ENCODE data around the gene RTEL1. TPM values are rescaled to one million over a fixed set of nuclear protein-coding genes. Genes with fewer than 3 reads are reported as not detected.

The RTEL1 gene
- total RNA-seq, 6 experiments from 2014 or later = 9.6 to 16.3 (median 12.4) TPM

DNA sequence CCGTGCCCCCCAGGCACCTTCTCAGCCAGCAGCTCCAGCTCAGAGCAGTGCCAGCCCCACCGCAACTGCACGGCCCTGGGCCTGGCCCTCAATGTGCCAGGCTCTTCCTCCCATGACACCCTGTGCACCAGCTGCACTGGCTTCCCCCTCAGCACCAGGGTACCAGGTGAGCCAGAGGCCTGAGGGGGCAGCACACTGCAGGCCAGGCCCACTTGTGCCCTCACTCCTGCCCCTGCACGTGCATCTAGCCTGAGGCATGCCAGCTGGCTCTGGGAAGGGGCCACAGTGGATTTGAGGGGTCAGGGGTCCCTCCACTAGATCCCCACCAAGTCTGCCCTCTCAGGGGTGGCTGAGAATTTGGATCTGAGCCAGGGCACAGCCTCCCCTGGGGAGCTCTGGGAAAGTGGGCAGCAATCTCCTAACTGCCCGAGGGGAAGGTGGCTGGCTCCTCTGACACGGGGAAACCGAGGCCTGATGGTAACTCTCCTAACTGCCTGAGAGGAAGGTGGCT is 39.3 kb downstream of the RTEL1 start:
- no peak overlapping the region for H3K27ac ChIP-seq
- H3K4me1 ChIP-seq = peaks cover 0 to 14% (median 5%) of the 10 kb centered on the region in 4 donors
- no peaks in the 10 kb centered on the region for H3K9me3 ChIP-seq
- no peak overlapping the region for H3K4me3 ChIP-seq
- H3K27me3 ChIP-seq = no peaks in the 10 kb centered on the region
- H3K36me3 ChIP-seq = no peaks in the 10 kb centered on the region
- intact Hi-C loops (cut with DNase I) = no loop called here
- WGBS (ENCODE audit: insufficient coverage, low coverage, low lambda C conversion rate, missing lambda C conversion rate) = 0% methylated on average over 1 of the region's 7 CpGs
- TF ChIP-seq POLR2A (IDR thresholded peaks at IDR 0.05) = no peak
- TF ChIP-seq, protein P1, sequence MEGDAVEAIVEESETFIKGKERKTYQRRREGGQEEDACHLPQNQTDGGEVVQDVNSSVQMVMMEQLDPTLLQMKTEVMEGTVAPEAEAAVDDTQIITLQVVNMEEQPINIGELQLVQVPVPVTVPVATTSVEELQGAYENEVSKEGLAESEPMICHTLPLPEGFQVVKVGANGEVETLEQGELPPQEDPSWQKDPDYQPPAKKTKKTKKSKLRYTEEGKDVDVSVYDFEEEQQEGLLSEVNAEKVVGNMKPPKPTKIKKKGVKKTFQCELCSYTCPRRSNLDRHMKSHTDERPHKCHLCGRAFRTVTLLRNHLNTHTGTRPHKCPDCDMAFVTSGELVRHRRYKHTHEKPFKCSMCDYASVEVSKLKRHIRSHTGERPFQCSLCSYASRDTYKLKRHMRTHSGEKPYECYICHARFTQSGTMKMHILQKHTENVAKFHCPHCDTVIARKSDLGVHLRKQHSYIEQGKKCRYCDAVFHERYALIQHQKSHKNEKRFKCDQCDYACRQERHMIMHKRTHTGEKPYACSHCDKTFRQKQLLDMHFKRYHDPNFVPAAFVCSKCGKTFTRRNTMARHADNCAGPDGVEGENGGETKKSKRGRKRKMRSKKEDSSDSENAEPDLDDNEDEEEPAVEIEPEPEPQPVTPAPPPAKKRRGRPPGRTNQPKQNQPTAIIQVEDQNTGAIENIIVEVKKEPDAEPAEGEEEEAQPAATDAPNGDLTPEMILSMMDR (IDR thresholded peaks at IDR 0.05) = no peak
- DNase-seq (peak; percentile 22 to 56 (median 50)), ATAC-seq (peak; percentile 1 to 11 (median 3))

DNA sequence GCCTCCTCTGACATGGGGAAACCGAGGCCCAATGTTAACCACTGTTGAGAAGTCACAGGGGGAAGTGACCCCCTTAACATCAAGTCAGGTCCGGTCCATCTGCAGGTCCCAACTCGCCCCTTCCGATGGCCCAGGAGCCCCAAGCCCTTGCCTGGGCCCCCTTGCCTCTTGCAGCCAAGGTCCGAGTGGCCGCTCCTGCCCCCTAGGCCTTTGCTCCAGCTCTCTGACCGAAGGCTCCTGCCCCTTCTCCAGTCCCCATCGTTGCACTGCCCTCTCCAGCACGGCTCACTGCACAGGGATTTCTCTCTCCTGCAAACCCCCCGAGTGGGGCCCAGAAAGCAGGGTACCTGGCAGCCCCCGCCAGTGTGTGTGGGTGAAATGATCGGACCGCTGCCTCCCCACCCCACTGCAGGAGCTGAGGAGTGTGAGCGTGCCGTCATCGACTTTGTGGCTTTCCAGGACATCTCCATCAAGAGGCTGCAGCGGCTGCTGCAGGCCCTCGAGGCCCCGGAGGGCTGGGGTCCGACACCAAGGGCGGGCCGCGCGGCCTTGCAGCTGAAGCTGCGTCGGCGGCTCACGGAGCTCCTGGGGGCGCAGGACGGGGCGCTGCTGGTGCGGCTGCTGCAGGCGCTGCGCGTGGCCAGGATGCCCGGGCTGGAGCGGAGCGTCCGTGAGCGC is 39.9 kb downstream of the RTEL1 start:
- no peaks in the 10 kb centered on the region for H3K36me3 ChIP-seq
- intact Hi-C loops (cut with DNase I) = no loop called here
- H3K4me1 ChIP-seq = peaks cover 0 to 14% (median 5%) of the 10 kb centered on the region in 4 donors
- no peak overlapping the region for H3K27ac ChIP-seq
- no peaks in the 10 kb centered on the region for H3K9me3 ChIP-seq
- TF ChIP-seq, protein P1 (IDR thresholded peaks at IDR 0.05) = no peak
- peak; percentile 26 to 47 (median 46) for DNase-seq
- no peak overlapping the region for H3K4me3 ChIP-seq
- no peak for ATAC-seq
- 90% methylated on average over 3 of the region's 40 CpGs for WGBS (ENCODE audit: insufficient coverage, low coverage, low lambda C conversion rate, missing lambda C conversion rate)
- no peaks in the 10 kb centered on the region for H3K27me3 ChIP-seq

DNA sequence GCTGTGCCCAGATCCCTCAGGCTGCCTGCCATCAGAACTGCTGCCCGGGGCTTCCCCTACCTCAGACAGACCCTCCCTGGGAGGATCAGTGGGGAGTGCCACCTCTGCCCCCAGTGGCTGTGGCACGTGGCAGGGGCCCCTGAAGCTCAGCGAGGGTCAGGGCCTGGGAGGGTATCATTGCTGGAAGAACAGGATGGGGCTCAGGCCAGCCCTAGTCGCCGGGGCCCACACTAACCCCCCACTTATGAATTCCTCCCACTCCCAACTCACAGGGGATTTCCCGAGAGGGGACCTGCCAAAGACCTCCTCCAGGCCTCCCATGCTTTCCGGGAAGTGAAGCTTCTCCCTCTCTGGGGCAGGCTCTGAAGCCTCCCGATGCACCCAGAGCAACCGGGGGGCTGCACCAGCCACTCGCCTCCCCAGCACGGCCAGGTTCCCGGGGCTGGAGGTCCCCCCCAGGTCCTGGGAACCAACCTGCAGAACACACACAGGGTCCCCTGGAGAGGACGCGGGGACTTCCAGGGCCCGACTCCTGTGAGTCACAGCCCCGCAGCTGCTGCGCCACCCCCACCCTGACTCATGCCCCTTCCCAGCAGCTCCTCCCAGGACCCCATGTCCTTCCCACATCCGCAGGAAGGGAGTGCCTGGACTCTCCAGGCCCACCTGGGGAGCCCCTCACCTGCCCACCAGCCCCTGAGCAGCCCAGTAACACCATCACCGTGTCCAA is 40.8 kb downstream of the RTEL1 start:
- H3K27ac ChIP-seq = no peak overlapping the region
- peaks cover 0 to 2% (median 0%) of the 10 kb centered on the region in 4 donors for H3K36me3 ChIP-seq
- H3K27me3 ChIP-seq = no peaks in the 10 kb centered on the region
- H3K4me1 ChIP-seq = peaks cover 0 to 14% (median 5%) of the 10 kb centered on the region in 4 donors
- no peak overlapping the region for H3K4me3 ChIP-seq
- H3K9me3 ChIP-seq = no peaks in the 10 kb centered on the region
- intact Hi-C loops (cut with DNase I) = no loop called here
- TF ChIP-seq, protein P1 (IDR thresholded peaks at IDR 0.05) = no peak
- TF ChIP-seq POLR2A (IDR thresholded peaks at IDR 0.05) = no peak
- DNase-seq (peak; percentile 35 to 52 (median 50)), ATAC-seq (peak in 1 of 4 donors; percentile 12)
- WGBS (ENCODE audit: insufficient coverage, low coverage, low lambda C conversion rate, missing lambda C conversion rate) = 63% methylated on average over 8 of the region's 19 CpGs

DNA sequence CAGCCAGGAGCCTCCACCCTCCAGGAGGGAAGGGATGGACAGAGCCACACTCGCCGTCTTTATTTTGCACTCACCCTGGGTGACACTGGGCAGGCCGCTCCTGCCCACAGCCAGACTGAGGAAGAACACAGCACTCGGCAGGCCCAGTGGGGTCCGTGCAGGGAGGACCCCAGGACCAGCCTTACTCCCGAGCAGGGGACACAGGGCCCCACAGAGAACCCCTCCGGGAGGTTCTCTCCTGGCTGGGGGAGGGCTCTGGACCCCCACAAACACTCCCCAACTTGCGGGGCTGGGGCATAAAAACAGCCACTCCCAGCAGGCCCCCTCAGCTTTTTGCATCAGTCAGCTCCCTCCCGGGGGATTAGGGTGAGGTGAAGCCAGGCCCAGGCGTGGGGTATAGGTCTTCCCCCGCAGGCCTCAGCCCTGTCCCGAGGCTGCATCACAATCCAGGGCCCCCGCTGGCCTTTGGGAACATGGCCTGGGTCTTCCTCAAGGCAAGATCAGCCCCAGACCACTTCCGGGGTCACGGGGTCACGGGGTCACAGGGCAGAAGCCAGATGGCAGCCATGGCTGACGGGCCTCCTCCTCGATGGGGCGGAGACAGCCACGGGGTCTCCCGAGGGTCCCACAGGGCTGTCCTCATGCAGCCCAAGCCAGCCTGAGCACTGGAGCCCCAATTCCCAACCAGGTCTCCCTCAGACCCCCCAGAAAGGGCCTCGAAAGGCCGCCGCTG is 41.5 kb downstream of the RTEL1 start:
- DNase-seq (peak; percentile 22 to 51 (median 38)), ATAC-seq (no peak)
- Histone ChIP-seq H3K9me3 (no peaks in the 10 kb centered on the region), H3K27me3 (no peaks in the 10 kb centered on the region), H3K4me3 (no peak overlapping the region), H3K36me3 (peaks cover 0 to 7% (median 3%) of the 10 kb centered on the region in 4 donors), H3K4me1 (peaks cover 0 to 14% (median 5%) of the 10 kb centered on the region in 4 donors), H3K27ac (no peak overlapping the region)
- WGBS (ENCODE audit: insufficient coverage, low coverage, low lambda C conversion rate, missing lambda C conversion rate) = 73% methylated on average over 4 of the region's 24 CpGs
- TF ChIP-seq, protein P1 (IDR thresholded peaks at IDR 0.05) = no peak
- no peak for TF ChIP-seq POLR2A (IDR thresholded peaks at IDR 0.05)
- intact Hi-C loops (cut with DNase I) = no loop called here

All from right lobe of liver (tissue), 6 donors.